Measurements from ENCODE around the gene UTP20. TPM values are rescaled to one million over a fixed set of nuclear protein-coding genes. Genes with fewer than 3 reads are reported as not detected.

The UTP20 gene
- total RNA-seq: 10 to 100 TPM; 11.2 to 18.8 (median 12.4) TPM

GRCh38 chr12:101280006-101280505 is at the start of gene UTP20:
Gene UTP20 (plus strand): TSS chr12:101280105. CDS start chr12:101280283, 178 bp downstream.
- 0% methylated on average over 27 of the region's 34 CpGs for WGBS
- peak; percentile 96 for DNase-seq (ENCODE audit: low spot score in 2 of 2)

GRCh38 chr12:101230547-101230946 is 49.4 kb upstream of the UTP20 start:
- no peak for TF ChIP-seq CTCF (IDR thresholded peaks at IDR 0.05)
- TF ChIP-seq POLR2A (IDR thresholded peaks at IDR 0.05): no peak
- no peak for TF ChIP-seq EP300 (IDR thresholded peaks at IDR 0.05)
- TF ChIP-seq POLR2AphosphoS5 (IDR thresholded peaks at IDR 0.05): no peak
- DNase-seq (ENCODE audit: low spot score in 2 of 2): no peak
- 36% methylated on average over 5 of the region's 5 CpGs for WGBS
- Histone ChIP-seq H3K9me3 (no peaks in the 10 kb centered on the region), H3K36me3 (no peaks in the 10 kb centered on the region), H3K27ac (no peak overlapping the region), H3K4me3 (no peak overlapping the region), H3K4me1 (no peaks in the 10 kb centered on the region), H3K27me3 (no peaks in the 10 kb centered on the region)

More at GRCh38 chr12:101280006-101280505, at the start of gene UTP20:
- no peak within 1 kb of the TSS for H3K27ac ChIP-seq
- peaks cover 11% of the 10 kb centered on the region for H3K4me1 ChIP-seq
- TF ChIP-seq CTCF (IDR thresholded peaks at IDR 0.05) (no peak), POLR2A (IDR thresholded peaks at IDR 0.05) (no peak), EP300 (IDR thresholded peaks at IDR 0.05) (no peak), POLR2AphosphoS5 (IDR thresholded peaks at IDR 0.05) (peak in 1 of 3 donors; percentile 74)
- H3K27me3 ChIP-seq: no peaks in the 10 kb centered on the region
- H3K9me3 ChIP-seq: no peaks in the 10 kb centered on the region
- H3K4me3 ChIP-seq: peak within 1 kb of the TSS; percentile 97
- peaks cover 8% of the 10 kb centered on the region for H3K36me3 ChIP-seq

DNA sequence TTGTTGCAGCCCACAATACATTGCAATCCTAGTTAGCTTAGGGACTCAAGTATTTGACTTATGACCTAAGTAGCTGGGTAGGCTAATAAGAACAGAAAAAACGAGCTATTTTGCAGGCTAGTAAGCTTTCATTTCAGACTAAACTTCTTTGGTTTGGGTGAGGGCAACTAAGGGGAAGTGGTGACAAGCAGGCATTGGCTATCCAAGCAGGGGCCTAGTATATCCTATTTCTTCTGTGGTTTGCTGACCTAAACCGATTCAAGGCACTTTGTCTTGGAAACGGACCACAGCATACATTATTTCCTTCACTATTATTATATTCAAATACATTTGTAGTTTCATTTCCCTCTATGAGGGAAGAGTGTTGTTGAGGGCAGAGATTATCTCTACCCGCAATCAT is 48.3 kb upstream of the UTP20 start:
- no peak overlapping the region for H3K4me3 ChIP-seq
- 73% methylated on average over 4 of the region's 4 CpGs for WGBS

GRCh38 chr12:101235686-101236085 is 44.2 kb upstream of the UTP20 start:
- no peaks in the 10 kb centered on the region for H3K9me3 ChIP-seq
- 88% methylated on average over 2 of the region's 2 CpGs for WGBS
- no peaks in the 10 kb centered on the region for H3K27me3 ChIP-seq
- no peaks in the 10 kb centered on the region for H3K36me3 ChIP-seq
- H3K4me3 ChIP-seq: no peak overlapping the region
- no peaks in the 10 kb centered on the region for H3K4me1 ChIP-seq
- TF ChIP-seq POLR2AphosphoS5 (IDR thresholded peaks at IDR 0.05) (no peak), EP300 (IDR thresholded peaks at IDR 0.05) (no peak), POLR2A (IDR thresholded peaks at IDR 0.05) (no peak), CTCF (IDR thresholded peaks at IDR 0.05) (no peak)
- no peak overlapping the region for H3K27ac ChIP-seq
- DNase-seq (ENCODE audit: low spot score in 2 of 2): no peak

More for the DNA sequence above, 48.3 kb upstream of the UTP20 start:
- H3K27me3 ChIP-seq: no peaks in the 10 kb centered on the region
- no peak for DNase-seq (ENCODE audit: low spot score in 2 of 2)
- no peaks in the 10 kb centered on the region for H3K9me3 ChIP-seq
- H3K4me1 ChIP-seq: no peaks in the 10 kb centered on the region
- TF ChIP-seq POLR2AphosphoS5 (IDR thresholded peaks at IDR 0.05): no peak
- no peak for TF ChIP-seq EP300 (IDR thresholded peaks at IDR 0.05)
- no peak for TF ChIP-seq CTCF (IDR thresholded peaks at IDR 0.05)
- TF ChIP-seq POLR2A (IDR thresholded peaks at IDR 0.05): no peak
- H3K27ac ChIP-seq: no peak overlapping the region
- H3K36me3 ChIP-seq: no peaks in the 10 kb centered on the region

DNA sequence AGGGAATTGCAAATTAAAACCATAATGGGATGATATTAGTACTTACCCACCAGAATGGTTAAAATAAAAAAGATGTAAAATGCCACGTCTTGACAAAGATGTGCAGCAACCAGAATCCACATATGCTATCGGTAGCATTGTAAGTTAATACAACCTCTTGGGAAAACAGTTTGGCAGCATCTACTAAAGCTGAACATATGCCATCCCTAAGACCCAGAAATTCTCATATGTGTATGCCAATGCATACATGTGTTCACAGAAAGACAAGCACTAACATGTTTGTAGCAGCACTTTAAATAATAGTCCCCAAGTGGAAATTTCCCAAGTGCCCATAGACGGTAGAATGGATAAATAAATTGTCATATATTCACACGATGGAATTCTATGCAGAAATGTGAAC is 41.6 kb upstream of the UTP20 start:
- H3K4me3 ChIP-seq: no peak overlapping the region
- TF ChIP-seq EP300 (IDR thresholded peaks at IDR 0.05) (no peak), POLR2A (IDR thresholded peaks at IDR 0.05) (no peak), CTCF (IDR thresholded peaks at IDR 0.05) (no peak), POLR2AphosphoS5 (IDR thresholded peaks at IDR 0.05) (no peak)
- WGBS: 31% methylated on average over 4 of the region's 4 CpGs

More for the DNA sequence above, 41.6 kb upstream of the UTP20 start:
- Histone ChIP-seq H3K9me3 (peaks cover 5% of the 10 kb centered on the region), H3K4me1 (no peaks in the 10 kb centered on the region), H3K27me3 (no peaks in the 10 kb centered on the region), H3K27ac (no peak overlapping the region), H3K36me3 (no peaks in the 10 kb centered on the region)
- no peak for DNase-seq (ENCODE audit: low spot score in 2 of 2)
